ENCODE results near the gene OGT.

GRCh38 chrX:71540801-71541200, 7.9 kb downstream of the OGT start:
- TF ChIP-seq POLR2A (IDR thresholded peaks at IDR 0.05; ENCODE audit: extremely low read depth, insufficient read length): no peak
- TF ChIP-seq CTCF (IDR thresholded peaks at IDR 0.05; ENCODE audit: low read depth, low read length): no peak
- no peak for TF ChIP-seq MAX (IDR thresholded peaks at IDR 0.05; ENCODE audit: low read depth, low read length)
- TF ChIP-seq MYC (IDR thresholded peaks at IDR 0.05; ENCODE audit: low read depth, low read length): no peak
